Kidney (tissue), 14 donors: Measurements from ENCODE around the gene ACP3. TPM values are rescaled to one million over a fixed set of nuclear protein-coding genes. Genes with fewer than 3 reads are reported as not detected.

Source experiments
- DNase-seq, 5 donors: peaks; one replicate each; pipeline ENCODE4 v3.0.0-alpha.2; 2013 to 2020
- FAIRE-seq: peaks from 2 replicates; lab custom pipeline; 2012; peaks lifted over from hg19 to GRCh38; lab: Jason Lieb, UNC
- H3K27ac ChIP-seq, 2 donors: one replicate each; pipeline ENCODE4 v1.7.0; 2013; ENCODE audit warnings: low read depth in 2 of 2, low read length in 2 of 2, inconsistent platforms in 1 of 2
- H3K27me3 ChIP-seq: one replicate; pipeline ENCODE4 v1.7.1; 2013; ENCODE audit warnings: low read length, inconsistent platforms; ENCODE audit not compliant: control insufficient read depth, insufficient read depth
- H3K36me3 ChIP-seq, 3 donors: one replicate each; pipeline versions ENCODE4 v1.7.0 to v1.7.1; 2013; ENCODE audit warnings: low read length in 3 of 3, control low read depth in 1 of 3, inconsistent platforms in 1 of 3; ENCODE audit not compliant: insufficient read depth in 3 of 3, control insufficient read depth in 2 of 3
- H3K4me1 ChIP-seq, 3 donors: one replicate each; pipeline versions ENCODE4 v1.7.0 to v1.7.1; 2013; ENCODE audit warnings: low read length in 3 of 3, inconsistent platforms in 1 of 3, low read depth in 1 of 3; ENCODE audit not compliant: control insufficient read depth in 2 of 3, insufficient read depth in 2 of 3
- H3K4me3 ChIP-seq, 3 donors: one replicate each; pipeline versions ENCODE4 v1.7.0 to v1.8.1; 2013; ENCODE audit warnings: low read length in 3 of 3, control low read depth in 1 of 3, inconsistent platforms in 1 of 3
- H3K9ac ChIP-seq, 3 donors: one replicate each; pipeline versions ENCODE4 v1.7.0 to v1.7.1; 2013; ENCODE audit warnings: low read length in 3 of 3, control low read depth in 1 of 3, inconsistent platforms in 1 of 3
- H3K9me3 ChIP-seq, 3 donors: one replicate each; pipeline versions ENCODE4 v1.7.0 to v1.7.1; 2013; ENCODE audit warnings: low read length in 3 of 3, control low read depth in 1 of 3, inconsistent platforms in 1 of 3; ENCODE audit not compliant: control insufficient read depth in 2 of 3, insufficient read depth in 1 of 3
- CTCF ChIP-seq: IDR thresholded peaks from 3 replicates; pipeline ENCODE4 v1.5.1; 2012; ENCODE audit warnings: mild to moderate bottlenecking, moderate library complexity, borderline replicate concordance; ENCODE audit not compliant: insufficient read depth; ENCODE audit errors: extremely low read depth
- intact Hi-C: fragments of 100-400 bp; cut with DNase I; formaldehyde crosslinking; loops from one replicate; pipeline ENCODE4 v1.11.1; 2022
- polyA plus RNA-seq: library from polyadenylated mRNA; stranded (reverse); fragments of 350-450 nt; fragmentation: Illumina TruSeq; extraction: RNeasy Lipid Tissue Mini Kit (QIAGEN cat#74804); gene quantifications from one replicate; pipeline ENCODE4 v1.2.3, GENCODE V29; 2014; ENCODE audit warnings: low read depth, low replicate concordance; ENCODE audit not compliant: insufficient read depth
- total RNA-seq: library from RNA; stranded (reverse); fragmentation: NEBNext Ultra II Directional; extraction: Animal tissue kit (Norgen Biotek cat#: 25700); gene quantifications from one replicate; pipeline ENCODE4 v1.2.1, GENCODE V29; 2021
- donor health status: control.
- donor health status: control.
- donor health status: control.
- donor health status: control.
- donor health status: control.
- donor health status: DM: yes; HTN: yes; CAD: no.
- donor health status: Normal renal cell carcinoma (clear cell type).

The ACP3 gene
- total and polyA plus RNA-seq, 2 donors from 2014 or later, result 31.8 to 67.8 TPM

GRCh38 chr3:132321304-132321703, 4.1 kb downstream of the ACP3 start:
- H3K27me3 ChIP-seq, result no peaks in the 10 kb centered on the region
- H3K4me3 ChIP-seq, result peak overlapping the region in 1 of 3 donors; percentile 37
- FAIRE-seq, result no peak
- peaks cover 0 to 2% (median 0%) of the 10 kb centered on the region in 3 donors for H3K4me1 ChIP-seq
- no peaks in the 10 kb centered on the region for H3K9me3 ChIP-seq
- DNase-seq, result peak in 1 of 5 donors; percentile 7
- H3K36me3 ChIP-seq, result no peaks in the 10 kb centered on the region
- no peak for TF ChIP-seq CTCF
- intact Hi-C loops, result no loop called here
- H3K27ac ChIP-seq, result no peak overlapping the region
- no peak overlapping the region for H3K9ac ChIP-seq

- H3K36me3 ChIP-seq, result no peaks in the 10 kb centered on the region
- no peak overlapping the region for H3K4me3 ChIP-seq
- H3K4me1 ChIP-seq, result no peaks in the 10 kb centered on the region
- no peak overlapping the region for H3K9ac ChIP-seq
- no peaks in the 10 kb centered on the region for H3K27me3 ChIP-seq
- intact Hi-C loops, result no loop called here
- TF ChIP-seq CTCF, result no peak
- FAIRE-seq (no peak), DNase-seq (peak in 1 of 5 donors; percentile 10)
- H3K9me3 ChIP-seq, result no peaks in the 10 kb centered on the region
- peak overlapping the region in 1 of 2 donors; percentile 53 for H3K27ac ChIP-seq
Measured at GRCh38 chr3:132325103-132325606, 7.9 kb downstream of the ACP3 start.

- Histone ChIP-seq H3K4me3 (no peak overlapping the region), H3K4me1 (no peaks in the 10 kb centered on the region), H3K27ac (peak overlapping the region in 1 of 2 donors; percentile 53), H3K9ac (no peak overlapping the region), H3K9me3 (no peaks in the 10 kb centered on the region), H3K27me3 (no peaks in the 10 kb centered on the region), H3K36me3 (no peaks in the 10 kb centered on the region)
- intact Hi-C loops, result no loop called here
- no peak for TF ChIP-seq CTCF
- FAIRE-seq (no peak), DNase-seq (peak in 2 of 5 donors; percentile 11 to 27)
Measured at GRCh38 chr3:132325634-132326033, 8.4 kb downstream of the ACP3 start.

- Histone ChIP-seq H3K36me3 (no peaks in the 10 kb centered on the region), H3K9ac (no peak overlapping the region), H3K4me3 (no peak overlapping the region), H3K9me3 (no peaks in the 10 kb centered on the region), H3K27me3 (no peaks in the 10 kb centered on the region), H3K27ac (peak overlapping the region in 1 of 2 donors; percentile 53), H3K4me1 (no peaks in the 10 kb centered on the region)
- DNase-seq (peak in 1 of 5 donors; percentile 40), FAIRE-seq (no peak)
- TF ChIP-seq CTCF, result no peak
- intact Hi-C loops, result no loop called here
Measured at GRCh38 chr3:132326251-132326650, 9.0 kb downstream of the ACP3 start.
